ENCODE data around the gene SRP14.

SRP14 gene

DNA sequence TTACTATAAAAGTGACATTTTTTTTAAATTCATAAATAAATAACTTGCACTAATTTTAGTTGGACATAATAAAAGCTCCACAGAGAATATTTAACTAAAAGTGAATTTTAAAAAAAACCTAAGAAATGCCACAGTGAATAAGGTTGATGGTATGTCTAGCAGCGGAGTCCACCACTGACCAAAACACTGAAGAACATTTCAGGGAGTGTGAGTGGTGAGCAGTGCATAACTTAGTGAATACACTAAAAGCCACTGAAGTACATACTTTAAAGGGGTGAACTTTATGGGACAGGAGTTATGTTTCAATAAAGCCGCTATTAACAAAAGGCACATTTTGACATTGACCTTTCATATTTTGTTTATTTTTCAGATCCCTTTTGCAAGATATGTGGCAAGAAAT lies 32.3 kb downstream of the SRP14 start:
- TF ChIP-seq, protein P1, sequence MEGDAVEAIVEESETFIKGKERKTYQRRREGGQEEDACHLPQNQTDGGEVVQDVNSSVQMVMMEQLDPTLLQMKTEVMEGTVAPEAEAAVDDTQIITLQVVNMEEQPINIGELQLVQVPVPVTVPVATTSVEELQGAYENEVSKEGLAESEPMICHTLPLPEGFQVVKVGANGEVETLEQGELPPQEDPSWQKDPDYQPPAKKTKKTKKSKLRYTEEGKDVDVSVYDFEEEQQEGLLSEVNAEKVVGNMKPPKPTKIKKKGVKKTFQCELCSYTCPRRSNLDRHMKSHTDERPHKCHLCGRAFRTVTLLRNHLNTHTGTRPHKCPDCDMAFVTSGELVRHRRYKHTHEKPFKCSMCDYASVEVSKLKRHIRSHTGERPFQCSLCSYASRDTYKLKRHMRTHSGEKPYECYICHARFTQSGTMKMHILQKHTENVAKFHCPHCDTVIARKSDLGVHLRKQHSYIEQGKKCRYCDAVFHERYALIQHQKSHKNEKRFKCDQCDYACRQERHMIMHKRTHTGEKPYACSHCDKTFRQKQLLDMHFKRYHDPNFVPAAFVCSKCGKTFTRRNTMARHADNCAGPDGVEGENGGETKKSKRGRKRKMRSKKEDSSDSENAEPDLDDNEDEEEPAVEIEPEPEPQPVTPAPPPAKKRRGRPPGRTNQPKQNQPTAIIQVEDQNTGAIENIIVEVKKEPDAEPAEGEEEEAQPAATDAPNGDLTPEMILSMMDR (conservative IDR thresholded peaks at IDR 0.05), result no peak
- no peak for TF ChIP-seq ZFX (IDR thresholded peaks at IDR 0.05)
- H3K27ac ChIP-seq, result no peak overlapping the region

DNA sequence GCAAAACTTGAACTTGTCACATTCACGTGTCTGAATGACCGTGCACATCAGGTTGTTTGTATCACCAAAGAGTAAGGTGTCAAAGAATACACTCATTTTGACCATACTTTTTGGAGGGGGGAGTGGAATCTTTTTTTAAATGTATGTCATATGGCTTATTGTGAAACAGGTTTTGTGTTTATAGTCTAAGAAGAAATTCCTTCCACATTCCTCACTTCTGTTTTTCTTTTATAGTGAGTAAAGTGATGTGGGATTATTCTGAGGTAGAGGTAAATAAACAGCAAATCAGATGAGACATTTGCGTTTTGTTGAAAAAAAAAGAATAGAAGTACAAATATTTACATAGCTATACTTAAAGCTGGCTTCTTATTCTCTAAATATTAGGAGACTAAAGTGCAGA lies 33.0 kb downstream of the SRP14 start:
- TF ChIP-seq, protein P1 (conservative IDR thresholded peaks at IDR 0.05), result no peak
- TF ChIP-seq ZFX (IDR thresholded peaks at IDR 0.05), result no peak
- no peak overlapping the region for H3K27ac ChIP-seq

DNA sequence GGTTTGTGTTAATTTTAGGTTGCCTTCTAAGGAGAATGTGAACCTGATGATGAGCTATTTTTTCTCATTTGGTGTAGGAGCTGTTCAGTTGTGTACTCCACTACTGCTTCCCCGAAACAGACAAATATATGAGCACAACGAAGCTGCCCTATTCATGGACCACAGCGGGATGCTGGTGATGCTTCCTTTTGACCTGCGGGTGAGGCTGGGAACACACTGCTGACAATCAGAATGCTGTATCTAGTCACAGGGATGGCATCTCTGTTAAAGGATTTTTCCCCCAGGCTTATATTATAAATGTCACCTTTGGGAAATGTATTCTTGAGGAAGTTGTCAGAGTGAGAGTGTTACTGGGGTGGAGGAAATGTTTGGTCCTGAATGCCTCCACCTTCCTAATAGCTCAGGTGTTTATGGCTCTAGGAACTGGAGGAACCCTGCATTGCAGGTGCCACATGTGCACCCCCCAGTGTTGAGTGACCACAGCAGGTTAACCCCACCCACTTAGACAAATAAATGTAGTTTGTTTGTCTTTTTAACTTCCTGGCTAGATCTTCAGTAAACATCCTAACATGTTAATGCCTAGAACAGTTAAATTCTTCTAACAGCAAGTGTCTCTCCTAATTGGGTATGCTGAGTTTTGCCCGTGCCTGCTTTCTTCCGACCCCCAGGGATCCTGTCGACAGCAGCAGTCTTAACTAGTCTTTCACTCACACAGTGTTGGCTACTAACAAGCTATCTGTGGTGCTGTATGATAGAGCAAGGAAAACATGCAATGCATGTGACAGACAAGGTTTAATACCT lies 35.7 kb downstream of the SRP14 start:
- no peak overlapping the region; the same call in 1 of the 2 replicates for H3K27ac ChIP-seq
- TF ChIP-seq, protein P1 (conservative IDR thresholded peaks at IDR 0.05), result no peak
- TF ChIP-seq ZFX (IDR thresholded peaks at IDR 0.05), result no peak

DNA sequence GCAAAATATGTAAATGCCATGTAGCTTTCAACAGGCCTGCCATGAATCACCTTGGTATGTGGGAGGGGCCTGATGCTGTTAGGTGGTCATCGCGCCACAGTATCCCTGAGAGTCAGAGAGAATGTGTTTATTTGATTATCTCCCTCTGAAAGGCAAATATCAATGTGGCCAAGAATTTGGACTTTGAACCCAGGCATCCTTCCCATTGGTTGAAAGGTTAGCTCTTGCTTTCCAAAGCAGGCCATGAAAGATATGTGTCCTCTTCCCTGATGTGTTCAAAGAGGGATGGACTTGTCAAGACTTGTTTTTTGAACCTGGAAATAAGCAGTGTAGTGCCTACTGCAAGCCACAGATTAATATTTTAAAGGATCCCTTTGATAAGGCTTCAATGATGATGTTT lies 36.7 kb downstream of the SRP14 start:
- no peak overlapping the region for H3K27ac ChIP-seq
- TF ChIP-seq, protein P1 (conservative IDR thresholded peaks at IDR 0.05), result no peak
- no peak for TF ChIP-seq ZFX (IDR thresholded peaks at IDR 0.05)

DNA sequence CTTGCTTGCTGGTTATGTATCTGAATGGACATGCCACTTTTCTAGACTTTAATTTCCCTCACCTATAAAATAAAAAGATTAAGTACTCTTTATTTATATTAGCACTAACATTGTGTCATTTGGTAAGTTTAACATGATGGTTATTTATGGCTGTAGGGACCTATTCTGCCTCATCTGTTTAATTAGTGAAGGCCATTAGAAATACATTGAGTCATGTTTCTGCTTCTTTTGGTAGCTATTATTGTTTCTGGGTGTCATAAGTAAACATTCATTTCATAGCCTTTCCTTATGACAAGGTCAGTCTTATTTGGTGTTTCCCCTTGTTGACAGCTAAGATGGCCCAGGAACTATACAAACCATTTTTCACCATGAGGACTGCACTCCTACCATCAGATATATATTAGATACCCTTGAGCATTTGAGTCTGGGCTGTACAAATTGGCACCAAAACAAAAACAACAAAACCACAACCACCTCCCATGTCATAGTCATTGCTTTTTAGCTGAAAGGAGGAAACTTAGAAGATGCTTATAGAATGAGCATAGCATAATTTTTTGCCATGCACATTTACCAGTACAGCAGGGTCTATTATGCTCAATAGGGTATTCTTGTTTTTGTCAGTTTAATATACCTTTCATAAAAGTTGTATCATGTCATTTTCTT lies 39.3 kb downstream of the SRP14 start:
- no peak for TF ChIP-seq ZFX (IDR thresholded peaks at IDR 0.05)
- TF ChIP-seq, protein P1 (conservative IDR thresholded peaks at IDR 0.05), result no peak
- H3K27ac ChIP-seq, result no peak overlapping the region

DNA sequence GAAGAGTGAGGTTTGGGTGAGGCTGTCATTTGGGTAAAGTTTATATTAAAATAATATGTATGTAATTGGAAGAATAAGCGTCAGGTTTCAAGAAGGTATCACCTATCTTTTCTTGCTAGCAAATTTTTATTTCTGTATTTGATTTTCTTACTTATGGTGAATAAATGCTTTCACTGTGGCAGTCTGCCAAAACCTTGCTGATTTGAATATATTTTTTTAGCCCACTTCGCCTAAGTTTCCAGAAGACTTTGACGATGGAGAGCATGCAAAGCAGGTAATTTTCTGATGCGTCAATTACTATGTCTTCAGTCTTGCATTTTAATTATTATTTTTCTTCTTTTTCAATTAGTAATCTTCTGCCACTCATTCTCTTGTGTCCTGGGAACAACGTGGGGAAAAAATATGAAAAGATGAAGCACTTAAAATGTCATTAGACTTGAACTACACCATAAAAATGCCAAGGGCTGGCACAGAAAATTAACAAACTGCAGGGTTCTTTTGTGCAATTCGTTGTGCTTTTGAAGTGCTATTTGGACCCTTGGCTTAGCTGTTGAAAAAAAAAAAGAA lies 40.4 kb downstream of the SRP14 start:
- no peak overlapping the region for H3K27ac ChIP-seq
- TF ChIP-seq ZFX (IDR thresholded peaks at IDR 0.05), result no peak
- TF ChIP-seq, protein P1 (conservative IDR thresholded peaks at IDR 0.05), result no peak

DNA sequence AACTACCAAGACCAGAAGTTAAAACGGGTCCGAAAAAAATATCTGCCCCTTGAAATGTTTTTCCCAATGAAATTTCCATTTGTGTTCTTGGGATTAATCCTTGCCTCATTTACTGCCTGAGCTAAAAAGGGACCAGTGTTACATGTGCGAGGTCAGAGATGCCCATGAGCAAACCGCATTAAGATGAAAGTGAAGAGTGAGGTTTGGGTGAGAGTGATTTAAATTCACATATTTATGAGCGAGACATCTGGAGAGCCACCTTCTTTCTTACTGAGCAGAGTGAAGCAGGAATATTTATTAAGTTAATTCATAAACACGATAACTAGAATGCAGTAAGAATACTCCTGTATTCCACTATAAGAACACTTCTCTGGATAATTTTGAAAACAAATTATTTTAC lies 41.3 kb downstream of the SRP14 start:
- H3K27ac ChIP-seq, result no peak overlapping the region
- TF ChIP-seq ZFX (IDR thresholded peaks at IDR 0.05), result no peak
- TF ChIP-seq, protein P1 (conservative IDR thresholded peaks at IDR 0.05), result no peak
